Keratinocyte (primary cell): ENCODE measurements around the gene MCEE.

ENCODE experiments used
- EZH2 ChIP-seq: IDR thresholded peaks from one replicate; pipeline ENCODE4 v1.6.1; 2012; ENCODE audit warnings: inconsistent platforms, mild to moderate bottlenecking, low read length, moderate library complexity
- TF ChIP-seq, protein P1 (sequence below), 3 experiments: IDR thresholded peaks in 1 of 3; conservative IDR thresholded peaks in 1 of 3; optimal IDR thresholded peaks in 1 of 3; 2 replicates in 2 of 3; 3 replicates in 1 of 3; pipeline versions ENCODE3 to v1.5.1; 2011; ENCODE audit warnings: low read length in 3 of 3, mild to moderate bottlenecking in 3 of 3, moderate library complexity in 2 of 3, control low read depth in 1 of 3, inconsistent platforms in 1 of 3; ENCODE audit not compliant: insufficient read depth in 2 of 3; ENCODE audit errors: extremely low read depth in 1 of 3

- TF ChIP-seq, protein P1, sequence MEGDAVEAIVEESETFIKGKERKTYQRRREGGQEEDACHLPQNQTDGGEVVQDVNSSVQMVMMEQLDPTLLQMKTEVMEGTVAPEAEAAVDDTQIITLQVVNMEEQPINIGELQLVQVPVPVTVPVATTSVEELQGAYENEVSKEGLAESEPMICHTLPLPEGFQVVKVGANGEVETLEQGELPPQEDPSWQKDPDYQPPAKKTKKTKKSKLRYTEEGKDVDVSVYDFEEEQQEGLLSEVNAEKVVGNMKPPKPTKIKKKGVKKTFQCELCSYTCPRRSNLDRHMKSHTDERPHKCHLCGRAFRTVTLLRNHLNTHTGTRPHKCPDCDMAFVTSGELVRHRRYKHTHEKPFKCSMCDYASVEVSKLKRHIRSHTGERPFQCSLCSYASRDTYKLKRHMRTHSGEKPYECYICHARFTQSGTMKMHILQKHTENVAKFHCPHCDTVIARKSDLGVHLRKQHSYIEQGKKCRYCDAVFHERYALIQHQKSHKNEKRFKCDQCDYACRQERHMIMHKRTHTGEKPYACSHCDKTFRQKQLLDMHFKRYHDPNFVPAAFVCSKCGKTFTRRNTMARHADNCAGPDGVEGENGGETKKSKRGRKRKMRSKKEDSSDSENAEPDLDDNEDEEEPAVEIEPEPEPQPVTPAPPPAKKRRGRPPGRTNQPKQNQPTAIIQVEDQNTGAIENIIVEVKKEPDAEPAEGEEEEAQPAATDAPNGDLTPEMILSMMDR (optimal IDR thresholded peaks at IDR 0.05 in 1 of 3, IDR thresholded peaks at IDR 0.05 in 1 of 3, conservative IDR thresholded peaks at IDR 0.05 in 1 of 3; ENCODE audit: extremely low read depth in 1 of 3, insufficient read depth in 2 of 3, low read length in 3 of 3): no peak
- TF ChIP-seq EZH2: no peak
These were observed 202 bp downstream of the MCEE start for GRCh38 chr2:71129902-71130151.
